ENCODE results near the gene MCTP1. TPM values are rescaled to one million over a fixed set of nuclear protein-coding genes. Genes with fewer than 3 reads are reported as not detected.

The MCTP1 gene
- total RNA-seq, 1 experiment from 2014 or later, result 7.5 TPM

GRCh38 chr5:94932259-94932658 is 352.6 kb downstream of the MCTP1 start:
- Histone ChIP-seq H3K9ac (ENCODE audit: low read length) (no peak overlapping the region), H3K4me3 (ENCODE audit: low read length) (no peak overlapping the region), H3K4me2 (ENCODE audit: low read length) (no peak overlapping the region), H2AFZ (ENCODE audit: low read length) (no peak overlapping the region), H3K36me3 (ENCODE audit: low read depth, low read length) (no peaks in the 10 kb centered on the region), H3F3A (ENCODE audit: low read length, unreplicated experiment) (no peaks in the 10 kb centered on the region), H3K9me3 (ENCODE audit: low read length) (no peaks in the 10 kb centered on the region), H3K4me1 (ENCODE audit: insufficient read depth, low read length) (no peaks in the 10 kb centered on the region), H4K20me1 (ENCODE audit: low read length) (no peaks in the 10 kb centered on the region), H3K27ac (ENCODE audit: low read length) (no peak overlapping the region), H3K9me2 (replicated peaks; ENCODE audit: low read length) (no peaks in the 10 kb centered on the region), H3K79me2 (ENCODE audit: low read length) (no peaks in the 10 kb centered on the region), H3K27me3 (ENCODE audit: low read length) (no peaks in the 10 kb centered on the region)
- ATAC-seq, result no peak
- CTCF ChIA-PET, result no interaction called here
- DNase-seq, result no peak
- no peak for TF ChIP-seq EZH2phosphoT487 (IDR thresholded peaks at IDR 0.05; ENCODE audit: borderline replicate concordance, low read length)
- TF ChIP-seq CTCF (conservative IDR thresholded peaks at IDR 0.05; ENCODE audit: low read depth, low read length), result no peak
- no peak for TF ChIP-seq EZH2 (IDR thresholded peaks at IDR 0.05; ENCODE audit: low read length, unreplicated experiment)
- POLR2A ChIA-PET (ENCODE audit: unreplicated experiment), result no interaction called here
- no TSS peak for BruUV-seq (replicated peaks)
- intact Hi-C loops (cut with micrococcal nuclease), result no loop called here

GRCh38 chr5:94928891-94929290 is 356.0 kb downstream of the MCTP1 start:
- no peak for TF ChIP-seq EZH2 (IDR thresholded peaks at IDR 0.05; ENCODE audit: low read length, unreplicated experiment)
- TF ChIP-seq CTCF (conservative IDR thresholded peaks at IDR 0.05; ENCODE audit: low read depth, low read length), result no peak
- no peak for TF ChIP-seq EZH2phosphoT487 (IDR thresholded peaks at IDR 0.05; ENCODE audit: borderline replicate concordance, low read length)
- Histone ChIP-seq H3K36me3 (ENCODE audit: low read depth, low read length) (no peaks in the 10 kb centered on the region), H2AFZ (ENCODE audit: low read length) (no peak overlapping the region), H3K4me2 (ENCODE audit: low read length) (no peak overlapping the region), H3K4me1 (ENCODE audit: insufficient read depth, low read length) (no peaks in the 10 kb centered on the region), H3K4me3 (ENCODE audit: low read length) (no peak overlapping the region), H3K9ac (ENCODE audit: low read length) (no peak overlapping the region), H3K9me2 (replicated peaks; ENCODE audit: low read length) (no peaks in the 10 kb centered on the region), H3K27me3 (ENCODE audit: low read length) (no peaks in the 10 kb centered on the region), H3K27ac (ENCODE audit: low read length) (no peak overlapping the region), H4K20me1 (ENCODE audit: low read length) (no peaks in the 10 kb centered on the region), H3K79me2 (ENCODE audit: low read length) (no peaks in the 10 kb centered on the region), H3K9me3 (ENCODE audit: low read length) (no peaks in the 10 kb centered on the region), H3F3A (ENCODE audit: low read length, unreplicated experiment) (no peaks in the 10 kb centered on the region)
- no TSS peak for BruUV-seq (replicated peaks)
- ChIA-PET CTCF (no interaction called here), POLR2A (ENCODE audit: unreplicated experiment) (no interaction called here)
- DNase-seq (no peak), ATAC-seq (no peak)
- intact Hi-C loops (cut with micrococcal nuclease), result no loop called here

- Histone ChIP-seq H3F3A (ENCODE audit: low read length, unreplicated experiment) (no peaks in the 10 kb centered on the region), H3K4me1 (ENCODE audit: insufficient read depth, low read length) (no peaks in the 10 kb centered on the region), H3K36me3 (ENCODE audit: low read depth, low read length) (no peaks in the 10 kb centered on the region), H3K9ac (ENCODE audit: low read length) (no peak overlapping the region), H3K4me3 (ENCODE audit: low read length) (no peak overlapping the region), H3K79me2 (ENCODE audit: low read length) (no peaks in the 10 kb centered on the region), H3K4me2 (ENCODE audit: low read length) (no peak overlapping the region), H3K9me3 (ENCODE audit: low read length) (no peaks in the 10 kb centered on the region), H2AFZ (ENCODE audit: low read length) (no peak overlapping the region), H4K20me1 (ENCODE audit: low read length) (no peaks in the 10 kb centered on the region), H3K9me2 (replicated peaks; ENCODE audit: low read length) (no peaks in the 10 kb centered on the region), H3K27me3 (ENCODE audit: low read length) (no peaks in the 10 kb centered on the region), H3K27ac (ENCODE audit: low read length) (no peak overlapping the region)
- intact Hi-C loops (cut with micrococcal nuclease), result no loop called here
- no peak for DNase-seq
- ATAC-seq, result no peak
- BruUV-seq (replicated peaks), result no TSS peak
- ChIA-PET CTCF (no interaction called here), POLR2A (ENCODE audit: unreplicated experiment) (no interaction called here)
- TF ChIP-seq CTCF (conservative IDR thresholded peaks at IDR 0.05; ENCODE audit: low read depth, low read length) (no peak), EZH2 (IDR thresholded peaks at IDR 0.05; ENCODE audit: low read length, unreplicated experiment) (no peak), EZH2phosphoT487 (IDR thresholded peaks at IDR 0.05; ENCODE audit: borderline replicate concordance, low read length) (no peak)
Observed at GRCh38 chr5:94920570-94920969, 364.3 kb downstream of the MCTP1 start.
